Mesendoderm (in vitro differentiated cells): ENCODE data around the gene BTBD16.

Experiments
- DNase-seq: peaks from one replicate; pipeline ENCODE4 v3.0.0; 2013
- H2AK5ac ChIP-seq: 2 replicates; pipeline ENCODE4 v1.6.1; 2013; ENCODE audit warnings: low read length, inconsistent platforms
- H2BK120ac ChIP-seq: 2 replicates; pipeline ENCODE4 v1.6.1; 2013; ENCODE audit warnings: low read depth, mild to moderate bottlenecking, low read length, moderate library complexity, mixed read lengths
- H2BK15ac ChIP-seq: replicated peaks from 2 replicates; pipeline ENCODE4 v1.6.1; 2013; ENCODE audit warnings: low read depth, mild to moderate bottlenecking, moderate library complexity
- H2BK5ac ChIP-seq: 2 replicates; pipeline ENCODE4 v1.6.1; 2013; ENCODE audit warnings: low read length, inconsistent platforms
- H3K18ac ChIP-seq: 2 replicates; pipeline ENCODE4 v1.6.1; 2013; ENCODE audit warnings: mild to moderate bottlenecking, low read length, mixed read lengths
- H3K23ac ChIP-seq: one replicate; pipeline ENCODE4 v1.6.1; 2013; ENCODE audit warnings: low read length
- H3K27ac ChIP-seq: 2 replicates; pipeline ENCODE4 v1.5.1; 2013; ENCODE audit warnings: low read depth, mild to moderate bottlenecking, inconsistent platforms, low read length, moderate library complexity
- H3K27me3 ChIP-seq: 2 replicates; pipeline ENCODE4 v1.6.1; 2013; ENCODE audit warnings: low read length, control low read depth, mild to moderate bottlenecking, inconsistent platforms; ENCODE audit not compliant: insufficient read depth, poor library complexity
- H3K36me3 ChIP-seq: 2 replicates; pipeline ENCODE4 v1.6.1; 2013; ENCODE audit warnings: low read length, inconsistent platforms; ENCODE audit not compliant: control insufficient read depth, insufficient read depth
- H3K4ac ChIP-seq: one replicate; pipeline ENCODE4 v1.6.1; 2013; ENCODE audit warnings: low read depth, mild to moderate bottlenecking, low read length, moderate library complexity
- H3K4me1 ChIP-seq: 2 replicates; pipeline ENCODE4 v1.6.1; 2013; ENCODE audit warnings: low read depth, low read length, inconsistent platforms; ENCODE audit not compliant: control insufficient read depth
- H3K4me2 ChIP-seq: 2 replicates; pipeline ENCODE4 v1.6.1; 2013; ENCODE audit warnings: low read length
- H3K4me3 ChIP-seq: 2 replicates; pipeline ENCODE4 v1.5.1; 2013; ENCODE audit warnings: mild to moderate bottlenecking, low read length
- H3K56ac ChIP-seq: one replicate; pipeline ENCODE4 v1.6.1; 2013; ENCODE audit warnings: low read length
- H3K79me1 ChIP-seq: 2 replicates; pipeline ENCODE4 v1.6.1; 2013; ENCODE audit warnings: low read length, inconsistent platforms
- H3K79me2 ChIP-seq: 2 replicates; pipeline ENCODE4 v1.6.1; 2013; ENCODE audit warnings: mild to moderate bottlenecking, low read length; ENCODE audit not compliant: control insufficient read depth, insufficient read depth
- H3K9ac ChIP-seq: 2 replicates; pipeline ENCODE4 v1.6.1; 2013; ENCODE audit warnings: low read length, inconsistent platforms
- H4K5ac ChIP-seq: one replicate; pipeline ENCODE4 v1.6.1; 2013; ENCODE audit warnings: low read length
- H4K8ac ChIP-seq: one replicate; pipeline ENCODE4 v1.6.1; 2013; ENCODE audit warnings: low read depth, mild to moderate bottlenecking, control low read depth, low read length, moderate library complexity
- WGBS: extraction: QIAGEN DNeasy Blood & Tissue Kit; methylation state at CpG from one replicate; pipeline ENCODE4 v1.1.7; 2013; ENCODE audit warnings: low lambda C conversion rate, missing lambda C conversion rate; ENCODE audit not compliant: insufficient coverage; ENCODE audit errors: extremely low coverage; 5-methylcytosine and 5-hydroxymethylcytosine counted together

The BTBD16 gene

GRCh38 chr10:122302315-122302714 is 31.2 kb downstream of the BTBD16 start:
- Histone ChIP-seq H3K36me3 (no peaks in the 10 kb centered on the region), H3K27me3 (no peaks in the 10 kb centered on the region), H3K18ac (no peak overlapping the region), H3K4me2 (no peak overlapping the region), H4K5ac (no peak overlapping the region), H3K9ac (no peak overlapping the region), H2AK5ac (no peak overlapping the region), H3K79me2 (no peaks in the 10 kb centered on the region), H3K27ac (no peak overlapping the region), H2BK5ac (no peak overlapping the region), H3K56ac (no peak overlapping the region), H4K8ac (no peak overlapping the region), H3K79me1 (no peaks in the 10 kb centered on the region), H2BK120ac (no peak overlapping the region), H3K23ac (no peak overlapping the region), H3K4me3 (no peak overlapping the region), H3K4me1 (no peaks in the 10 kb centered on the region), H2BK15ac (no peak overlapping the region), H3K4ac (no peak overlapping the region)
- no CpG with 5 or more reads among the region's 4 CpGs for WGBS
- no peak for DNase-seq

GRCh38 chr10:122303271-122304053 is 32.4 kb downstream of the BTBD16 start:
- Histone ChIP-seq H3K23ac (no peak overlapping the region), H3K56ac (no peak overlapping the region), H4K5ac (no peak overlapping the region), H3K4ac (no peak overlapping the region), H3K27me3 (no peaks in the 10 kb centered on the region), H2BK15ac (no peak overlapping the region), H2BK120ac (no peak overlapping the region), H3K36me3 (no peaks in the 10 kb centered on the region), H3K79me1 (no peaks in the 10 kb centered on the region), H3K79me2 (no peaks in the 10 kb centered on the region), H3K27ac (no peak overlapping the region), H4K8ac (no peak overlapping the region), H2AK5ac (no peak overlapping the region), H3K4me3 (no peak overlapping the region), H2BK5ac (no peak overlapping the region), H3K9ac (no peak overlapping the region), H3K4me1 (no peaks in the 10 kb centered on the region), H3K18ac (no peak overlapping the region), H3K4me2 (no peak overlapping the region)
- no peak for DNase-seq
- no CpG with 5 or more reads among the region's 9 CpGs for WGBS

DNA sequence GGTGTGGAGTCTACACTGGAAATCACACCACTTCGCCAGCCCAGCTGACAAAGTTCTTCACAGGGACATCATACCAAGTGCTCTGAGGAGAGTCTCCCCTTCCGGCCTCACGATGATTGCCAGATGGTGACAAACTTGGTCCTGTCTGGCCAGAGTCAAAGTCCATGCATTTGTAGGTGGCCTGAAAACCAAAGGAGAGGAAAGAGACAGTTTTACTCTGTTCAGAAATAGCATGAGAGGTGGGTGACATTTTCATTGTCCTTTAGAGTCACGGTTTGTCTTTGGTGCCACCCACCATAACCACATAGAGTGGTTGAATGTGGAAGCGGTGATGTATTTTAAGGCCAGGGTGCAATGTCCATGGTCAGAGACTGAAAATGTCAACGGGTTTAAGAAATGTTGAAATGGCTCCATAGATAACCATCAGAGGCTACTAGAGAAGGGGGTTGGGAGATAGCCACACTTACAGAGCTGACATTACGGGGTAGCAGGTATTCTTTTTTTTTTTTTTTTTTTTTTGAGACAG is 33.0 kb downstream of the BTBD16 start:
- H3K36me3 ChIP-seq, result no peaks in the 10 kb centered on the region
- H3K4me2 ChIP-seq, result no peak overlapping the region
- no CpG with 5 or more reads among the region's 7 CpGs for WGBS
- no peak overlapping the region for H3K4ac ChIP-seq
- H3K56ac ChIP-seq, result no peak overlapping the region
- no peak overlapping the region for H2BK15ac ChIP-seq
- H3K9ac ChIP-seq, result no peak overlapping the region
- H3K18ac ChIP-seq, result no peak overlapping the region
- H3K4me1 ChIP-seq, result no peaks in the 10 kb centered on the region
- DNase-seq, result no peak
- no peak overlapping the region for H3K23ac ChIP-seq
- no peak overlapping the region for H2BK5ac ChIP-seq
- H3K4me3 ChIP-seq, result no peak overlapping the region
- no peak overlapping the region for H3K27ac ChIP-seq
- no peaks in the 10 kb centered on the region for H3K79me2 ChIP-seq
- H3K79me1 ChIP-seq, result no peaks in the 10 kb centered on the region
- no peak overlapping the region for H4K5ac ChIP-seq
- no peak overlapping the region for H4K8ac ChIP-seq
- no peak overlapping the region for H2BK120ac ChIP-seq
- no peaks in the 10 kb centered on the region for H3K27me3 ChIP-seq
- H2AK5ac ChIP-seq, result no peak overlapping the region

GRCh38 chr10:122306282-122306681 is 35.2 kb downstream of the BTBD16 start:
- Histone ChIP-seq H3K36me3 (no peaks in the 10 kb centered on the region), H3K9ac (no peak overlapping the region), H3K4ac (no peak overlapping the region), H2BK120ac (no peak overlapping the region), H3K18ac (no peak overlapping the region), H2BK5ac (no peak overlapping the region), H3K79me1 (no peaks in the 10 kb centered on the region), H4K5ac (no peak overlapping the region), H4K8ac (no peak overlapping the region), H3K27me3 (no peaks in the 10 kb centered on the region), H3K23ac (no peak overlapping the region), H3K4me2 (no peak overlapping the region), H3K79me2 (no peaks in the 10 kb centered on the region), H3K56ac (no peak overlapping the region), H3K27ac (no peak overlapping the region), H2BK15ac (no peak overlapping the region), H3K4me1 (peaks cover 2% of the 10 kb centered on the region), H2AK5ac (no peak overlapping the region), H3K4me3 (no peak overlapping the region)
- DNase-seq, result no peak
- WGBS, result no CpG with 5 or more reads among the region's 5 CpGs

DNA sequence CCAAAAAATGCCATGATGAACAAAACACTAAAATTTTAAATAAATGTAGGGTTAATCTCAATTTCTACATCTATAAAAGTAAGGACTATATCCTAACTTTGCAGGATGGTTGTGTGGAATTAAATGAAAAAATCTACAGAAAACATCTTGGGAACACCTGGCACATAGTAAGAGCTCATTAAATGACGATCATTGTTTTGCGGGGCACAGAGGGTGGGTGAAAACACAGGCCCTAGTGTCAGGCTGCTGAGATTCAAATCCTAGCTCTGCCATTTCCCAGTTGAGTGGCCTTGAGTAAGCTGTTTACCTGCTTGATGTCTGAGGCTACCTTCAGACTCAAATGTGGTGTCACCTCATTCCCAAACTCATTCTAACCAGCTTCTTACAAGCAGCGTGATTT is 35.6 kb downstream of the BTBD16 start:
- no peak overlapping the region for H3K4me3 ChIP-seq
- H3K23ac ChIP-seq, result no peak overlapping the region
- no peaks in the 10 kb centered on the region for H3K79me1 ChIP-seq
- H3K9ac ChIP-seq, result no peak overlapping the region
- H3K4me1 ChIP-seq, result peaks cover 2% of the 10 kb centered on the region
- H2BK5ac ChIP-seq, result no peak overlapping the region
- H4K8ac ChIP-seq, result no peak overlapping the region
- no peak overlapping the region for H2BK120ac ChIP-seq
- H3K18ac ChIP-seq, result no peak overlapping the region
- H3K27me3 ChIP-seq, result no peaks in the 10 kb centered on the region
- no peak overlapping the region for H4K5ac ChIP-seq
- H2AK5ac ChIP-seq, result no peak overlapping the region
- H3K27ac ChIP-seq, result no peak overlapping the region
- no CpG with 5 or more reads among the region's 3 CpGs for WGBS
- no peak overlapping the region for H2BK15ac ChIP-seq
- H3K4ac ChIP-seq, result no peak overlapping the region
- no peak for DNase-seq
- no peak overlapping the region for H3K56ac ChIP-seq
- H3K79me2 ChIP-seq, result no peaks in the 10 kb centered on the region
- no peak overlapping the region for H3K4me2 ChIP-seq
- no peaks in the 10 kb centered on the region for H3K36me3 ChIP-seq
